GM18868 (cell line): Measurements from ENCODE around the gene PHTF2.

Source experiments
- ATAC-seq: cut with Tn5 transposase; IDR thresholded peaks from one replicate; pipeline ENCODE4 v1.9.1; 2021; ENCODE audit warnings: mild to moderate bottlenecking, moderate library complexity; ENCODE audit not compliant: unreplicated experiment

PHTF2 gene

GRCh38 chr7:77918676-77919075 is 120.1 kb downstream of the PHTF2 start:
- ATAC-seq: no peak

- no peak for ATAC-seq
Observed at GRCh38 chr7:77923419-77923818, 124.8 kb downstream of the PHTF2 start.

GRCh38 chr7:77930496-77930895 is 131.9 kb downstream of the PHTF2 start:
- no peak for ATAC-seq

GRCh38 chr7:77931841-77932240 is 133.3 kb downstream of the PHTF2 start:
- no peak for ATAC-seq

- ATAC-seq: no peak
Observed at GRCh38 chr7:77933394-77933793, 134.8 kb downstream of the PHTF2 start.

- no peak for ATAC-seq
Observed at GRCh38 chr7:77935652-77936348, 137.2 kb downstream of the PHTF2 start.

GRCh38 chr7:77940647-77941046 is 142.1 kb downstream of the PHTF2 start:
- peak; percentile 52 for ATAC-seq

GRCh38 chr7:77942431-77942830 is 143.9 kb downstream of the PHTF2 start:
- no peak for ATAC-seq

- no peak for ATAC-seq
Observed at GRCh38 chr7:77944183-77945182, 145.9 kb downstream of the PHTF2 start.

GRCh38 chr7:77950548-77950947 is 152.0 kb downstream of the PHTF2 start:
- ATAC-seq: no peak

GRCh38 chr7:77954773-77955555 is 156.4 kb downstream of the PHTF2 start:
- no peak for ATAC-seq

GRCh38 chr7:77958436-77958835 is 159.9 kb downstream of the PHTF2 start:
- no peak for ATAC-seq

GRCh38 chr7:77959080-77959479 is 160.5 kb downstream of the PHTF2 start:
- ATAC-seq: no peak

GRCh38 chr7:77960336-77960735 is 161.8 kb downstream of the PHTF2 start:
- ATAC-seq: no peak

GRCh38 chr7:77967429-77967828 is 168.9 kb downstream of the PHTF2 start:
- no peak for ATAC-seq

- ATAC-seq: no peak
Observed at GRCh38 chr7:77971726-77972125, 173.2 kb downstream of the PHTF2 start.

GRCh38 chr7:77975672-77976480 is 177.3 kb downstream of the PHTF2 start:
- no peak for ATAC-seq

- ATAC-seq: no peak
Observed at GRCh38 chr7:77979219-77979618, 180.6 kb downstream of the PHTF2 start.

- no peak for ATAC-seq
Observed at GRCh38 chr7:77980087-77980713, 181.6 kb downstream of the PHTF2 start.
